Hepatocyte (in vitro differentiated cells): Measurements from ENCODE around the gene PBX3. TPM values are rescaled to one million over a fixed set of nuclear protein-coding genes. Genes with fewer than 3 reads are reported as not detected.

Source experiments
- DNase-seq: peaks from one replicate; pipeline ENCODE4 v3.0.0-alpha.2; 2016; ENCODE audit warnings: low spot score
- H2AFZ ChIP-seq: fragments of 200-600 bp; sonication (generic); 2 replicates; pipeline ENCODE4 v1.6.0; 2016; ENCODE audit warnings: antibody characterized with exemption, mild to moderate bottlenecking
- H3K27ac ChIP-seq: fragments of 200-600 bp; sonication (generic); 2 replicates; pipeline ENCODE4 v1.5.1; 2016; ENCODE audit warnings: mild to moderate bottlenecking
- H3K27me3 ChIP-seq: fragments of 200-600 bp; sonication (generic); 2 replicates; pipeline ENCODE4 v1.6.1; 2016
- H3K36me3 ChIP-seq: fragments of 200-600 bp; sonication (generic); replicated peaks from 2 replicates; pipeline ENCODE4 v1.5.1; 2016; ENCODE audit warnings: low read depth; ENCODE audit not compliant: insufficient read depth
- H3K4me1 ChIP-seq: fragments of 200-600 bp; sonication (generic); 2 replicates; pipeline ENCODE4 v1.5.1; 2016; ENCODE audit warnings: mild to moderate bottlenecking, moderate library complexity; ENCODE audit not compliant: insufficient read depth
- H3K4me2 ChIP-seq: fragments of 200-600 bp; sonication (generic); 2 replicates; pipeline ENCODE4 v1.6.0; 2016
- H3K4me3 ChIP-seq: fragments of 200-600 bp; sonication (generic); 2 replicates; pipeline ENCODE4 v1.5.1; 2016; ENCODE audit warnings: mild to moderate bottlenecking
- H3K79me2 ChIP-seq: fragments of 200-600 bp; sonication (generic); 2 replicates; pipeline ENCODE4 v1.6.0; 2017; ENCODE audit warnings: mild to moderate bottlenecking
- H3K9me2 ChIP-seq: fragments of 200-600 bp; sonication (generic); replicated peaks from 2 replicates; pipeline ENCODE4 v1.6.0; 2017; ENCODE audit warnings: mild to moderate bottlenecking; ENCODE audit not compliant: insufficient read depth
- H3K9me3 ChIP-seq: fragments of 200-600 bp; sonication (generic); 2 replicates; pipeline ENCODE4 v1.5.1; 2016; ENCODE audit warnings: low read depth, mild to moderate bottlenecking
- H4K20me1 ChIP-seq: fragments of 200-600 bp; sonication (generic); 2 replicates; pipeline ENCODE4 v1.6.0; 2016; ENCODE audit warnings: mild to moderate bottlenecking; ENCODE audit not compliant: insufficient read depth, poor library complexity, severe bottlenecking
- CTCF ChIP-seq: fragments of 200-600 bp; sonication (generic); IDR thresholded peaks from 2 replicates; pipeline ENCODE4 v1.5.1; 2016; ENCODE audit warnings: antibody characterized with exemption, mild to moderate bottlenecking; ENCODE audit not compliant: poor library complexity
- EZH2 ChIP-seq: fragments of 200-600 bp; sonication (generic); IDR thresholded peaks from 2 replicates; pipeline ENCODE4 v1.6.1; 2016; ENCODE audit warnings: antibody characterized with exemption, mild to moderate bottlenecking, borderline replicate concordance
- EZH2phosphoT487 ChIP-seq: fragments of 200-600 bp; sonication (generic); IDR thresholded peaks from one replicate; pipeline ENCODE4 v1.6.1; 2018; ENCODE audit warnings: antibody characterized with exemption, mild to moderate bottlenecking, low read depth, moderate library complexity; ENCODE audit not compliant: unreplicated experiment, severe bottlenecking
- WGBS: methylation state at CpG from one replicate; pipeline ENCODE4 v1.1.6; 2016; ENCODE audit warnings: low lambda C conversion rate; ENCODE audit errors: missing lambda C conversion rate; 5-methylcytosine and 5-hydroxymethylcytosine counted together
- polyA plus RNA-seq: library from polyadenylated mRNA; unstranded; fragments of >200 nt; fragmentation: Nextera tagmentation; extraction: Ambion mirVana; gene quantifications from 2 replicates; pipeline ENCODE4 v1.2.1, GENCODE V29; 2016
- total RNA-seq: library from RNA; depleted of rRNA; stranded (reverse); fragments of >200 nt; gene quantifications from 2 replicates; pipeline ENCODE4 v1.2.3, GENCODE V29; 2014

The PBX3 gene
- total and polyA plus RNA-seq, 2 experiments from 2014 or later, result 15.9 to 23.3 TPM

- Histone ChIP-seq H3K4me3 (no peak overlapping the region), H3K9me3 (no peaks in the 10 kb centered on the region), H3K36me3 (no peaks in the 10 kb centered on the region), H3K79me2 (peaks cover 14% of the 10 kb centered on the region), H4K20me1 (no peaks in the 10 kb centered on the region), H3K27me3 (no peaks in the 10 kb centered on the region), H3K4me1 (no peaks in the 10 kb centered on the region), H3K4me2 (no peak overlapping the region), H3K27ac (no peak overlapping the region), H3K9me2 (no peaks in the 10 kb centered on the region), H2AFZ (no peak overlapping the region)
- no peak for DNase-seq
- TF ChIP-seq EZH2phosphoT487, result no peak
- no peak for TF ChIP-seq EZH2
- TF ChIP-seq CTCF, result no peak
- WGBS, result 98% methylated on average over 2 of the region's 2 CpGs
These were observed 19.5 kb downstream of the PBX3 start for GRCh38 chr9:125766468-125767221.

- Histone ChIP-seq H3K9me2 (no peaks in the 10 kb centered on the region), H3K4me2 (no peak overlapping the region), H2AFZ (no peak overlapping the region), H3K27ac (no peak overlapping the region), H4K20me1 (no peaks in the 10 kb centered on the region), H3K79me2 (peaks cover 11% of the 10 kb centered on the region), H3K36me3 (no peaks in the 10 kb centered on the region), H3K9me3 (no peaks in the 10 kb centered on the region), H3K4me3 (no peak overlapping the region), H3K27me3 (no peaks in the 10 kb centered on the region), H3K4me1 (no peaks in the 10 kb centered on the region)
- TF ChIP-seq EZH2phosphoT487, result no peak
- TF ChIP-seq EZH2, result no peak
- no peak for TF ChIP-seq CTCF
- no peak for DNase-seq
These were observed 20.2 kb downstream of the PBX3 start for GRCh38 chr9:125767349-125767748.

- TF ChIP-seq CTCF, result no peak
- TF ChIP-seq EZH2phosphoT487, result no peak
- TF ChIP-seq EZH2, result no peak
- no peaks in the 10 kb centered on the region for H4K20me1 ChIP-seq
- peaks cover 15% of the 10 kb centered on the region for H3K79me2 ChIP-seq
- no peak overlapping the region for H3K27ac ChIP-seq
- DNase-seq, result no peak
- no peaks in the 10 kb centered on the region for H3K9me2 ChIP-seq
- H3K36me3 ChIP-seq, result no peaks in the 10 kb centered on the region
- no peak overlapping the region for H3K4me2 ChIP-seq
- H3K4me3 ChIP-seq, result no peak overlapping the region
- H2AFZ ChIP-seq, result no peak overlapping the region
- H3K4me1 ChIP-seq, result no peaks in the 10 kb centered on the region
- no peaks in the 10 kb centered on the region for H3K9me3 ChIP-seq
- WGBS, result 92% methylated on average over 1 of the region's 1 CpG
- no peaks in the 10 kb centered on the region for H3K27me3 ChIP-seq
These were observed 21.6 kb downstream of the PBX3 start for GRCh38 chr9:125768803-125769202.
